ENCODE measurements around the gene ZSWIM1. TPM values are rescaled to one million over a fixed set of nuclear protein-coding genes. Genes with fewer than 3 reads are reported as not detected.

The ZSWIM1 gene
- total and polyA plus RNA-seq, 10 of the 15 experiments (the other 5 are each of a cell fraction or from before 2014, with no cell fraction given) = 2.4 to 16.0 (median 9.8) TPM

DNA sequence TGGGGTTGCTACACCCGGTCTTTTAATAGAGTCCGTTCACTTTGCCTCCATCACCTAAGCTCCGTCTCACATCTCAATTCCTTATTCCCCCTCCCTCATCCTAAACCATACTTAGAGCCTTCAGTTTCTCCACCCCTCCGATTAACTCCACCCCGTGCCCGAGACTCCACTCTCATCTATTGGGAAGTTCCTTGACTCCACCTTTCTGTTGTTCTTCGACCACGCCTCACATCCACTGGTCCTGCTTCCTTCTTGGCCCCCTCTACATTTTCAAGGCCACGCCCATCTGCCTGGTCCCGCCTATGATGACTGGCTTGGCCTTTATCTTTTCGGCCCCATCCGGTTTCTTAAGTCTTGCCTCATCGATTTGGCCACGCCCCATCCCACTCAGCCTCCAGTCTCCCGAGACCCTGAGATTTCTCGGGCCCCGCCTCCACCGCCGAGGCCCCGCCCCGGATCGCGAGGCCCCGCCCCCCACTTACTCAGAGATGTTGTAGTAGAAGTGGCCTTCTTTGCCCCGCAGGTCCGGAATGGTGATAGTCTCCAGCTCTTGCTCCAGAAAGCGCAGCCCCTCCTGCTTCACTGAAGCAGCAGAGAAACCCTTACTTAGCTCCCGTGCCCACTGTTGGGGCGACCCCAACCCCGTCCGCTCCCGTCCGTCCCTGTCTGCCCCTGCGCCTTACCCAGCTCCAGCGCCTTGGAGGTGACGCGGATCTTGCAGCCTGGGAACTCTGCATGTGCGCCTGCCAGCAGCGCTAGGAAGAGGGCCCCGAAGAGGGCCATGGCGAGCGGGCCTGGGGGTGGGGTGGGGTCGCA, 29.9 kb downstream of the ZSWIM1 start (continued):
- TF ChIP-seq SMC3 (IDR thresholded peaks at IDR 0.05; ENCODE audit: borderline replicate concordance, low read length) (no peak), SREBF2 (IDR thresholded peaks at IDR 0.05; ENCODE audit: low read length) (no peak), KDM1A (IDR thresholded peaks at IDR 0.05; ENCODE audit: borderline replicate concordance) (no peak), TCF12 (IDR thresholded peaks at IDR 0.05; ENCODE audit: low read depth, low read length) (no peak), PML (IDR thresholded peaks at IDR 0.05; ENCODE audit: low read length) (no peak), NR2C2 (IDR thresholded peaks at IDR 0.05; ENCODE audit: borderline replicate concordance, control insufficient read depth, insufficient read length, low read depth) (no peak), IRF4 (IDR thresholded peaks at IDR 0.05; ENCODE audit: low read depth, low read length) (no peak), TBL1XR1 (IDR thresholded peaks at IDR 0.05; ENCODE audit: low read depth, low read length) (no peak), TCF7 (IDR thresholded peaks at IDR 0.05; ENCODE audit: borderline replicate concordance) (no peak)
- TF ChIP-seq, protein P1, sequence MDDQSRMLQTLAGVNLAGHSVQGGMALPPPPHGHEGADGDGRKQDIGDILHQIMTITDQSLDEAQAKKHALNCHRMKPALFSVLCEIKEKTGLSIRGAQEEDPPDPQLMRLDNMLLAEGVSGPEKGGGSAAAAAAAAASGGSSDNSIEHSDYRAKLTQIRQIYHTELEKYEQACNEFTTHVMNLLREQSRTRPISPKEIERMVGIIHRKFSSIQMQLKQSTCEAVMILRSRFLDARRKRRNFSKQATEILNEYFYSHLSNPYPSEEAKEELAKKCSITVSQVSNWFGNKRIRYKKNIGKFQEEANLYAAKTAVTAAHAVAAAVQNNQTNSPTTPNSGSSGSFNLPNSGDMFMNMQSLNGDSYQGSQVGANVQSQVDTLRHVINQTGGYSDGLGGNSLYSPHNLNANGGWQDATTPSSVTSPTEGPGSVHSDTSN (IDR thresholded peaks at IDR 0.05; ENCODE audit: insufficient replicate concordance, low read depth, low read length) = peak; percentile 8
- TF ChIP-seq, protein P2, sequence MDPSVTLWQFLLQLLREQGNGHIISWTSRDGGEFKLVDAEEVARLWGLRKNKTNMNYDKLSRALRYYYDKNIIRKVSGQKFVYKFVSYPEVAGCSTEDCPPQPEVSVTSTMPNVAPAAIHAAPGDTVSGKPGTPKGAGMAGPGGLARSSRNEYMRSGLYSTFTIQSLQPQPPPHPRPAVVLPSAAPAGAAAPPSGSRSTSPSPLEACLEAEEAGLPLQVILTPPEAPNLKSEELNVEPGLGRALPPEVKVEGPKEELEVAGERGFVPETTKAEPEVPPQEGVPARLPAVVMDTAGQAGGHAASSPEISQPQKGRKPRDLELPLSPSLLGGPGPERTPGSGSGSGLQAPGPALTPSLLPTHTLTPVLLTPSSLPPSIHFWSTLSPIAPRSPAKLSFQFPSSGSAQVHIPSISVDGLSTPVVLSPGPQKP (IDR thresholded peaks at IDR 0.05; ENCODE audit: low read depth, low read length) = no peak; the same call in 1 of the 2 replicates
- TF ChIP-seq, protein P3, sequence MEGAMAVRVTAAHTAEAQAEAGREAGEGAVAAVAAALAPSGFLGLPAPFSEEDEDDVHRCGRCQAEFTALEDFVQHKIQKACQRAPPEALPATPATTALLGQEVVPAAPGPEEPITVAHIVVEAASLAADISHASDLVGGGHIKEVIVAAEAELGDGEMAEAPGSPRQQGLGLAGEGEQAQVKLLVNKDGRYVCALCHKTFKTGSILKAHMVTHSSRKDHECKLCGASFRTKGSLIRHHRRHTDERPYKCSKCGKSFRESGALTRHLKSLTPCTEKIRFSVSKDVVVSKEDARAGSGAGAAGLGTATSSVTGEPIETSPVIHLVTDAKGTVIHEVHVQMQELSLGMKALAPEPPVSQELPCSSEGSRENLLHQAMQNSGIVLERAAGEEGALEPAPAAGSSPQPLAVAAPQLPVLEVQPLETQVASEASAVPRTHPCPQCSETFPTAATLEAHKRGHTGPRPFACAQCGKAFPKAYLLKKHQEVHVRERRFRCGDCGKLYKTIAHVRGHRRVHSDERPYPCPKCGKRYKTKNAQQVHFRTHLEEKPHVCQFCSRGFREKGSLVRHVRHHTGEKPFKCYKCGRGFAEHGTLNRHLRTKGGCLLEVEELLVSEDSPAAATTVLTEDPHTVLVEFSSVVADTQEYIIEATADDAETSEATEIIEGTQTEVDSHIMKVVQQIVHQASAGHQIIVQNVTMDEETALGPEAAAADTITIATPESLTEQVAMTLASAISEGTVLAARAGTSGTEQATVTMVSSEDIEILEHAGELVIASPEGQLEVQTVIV (IDR thresholded peaks at IDR 0.05; ENCODE audit: borderline replicate concordance, partially characterized antibody) = peak; percentile 30
- TF ChIP-seq, protein P4, sequence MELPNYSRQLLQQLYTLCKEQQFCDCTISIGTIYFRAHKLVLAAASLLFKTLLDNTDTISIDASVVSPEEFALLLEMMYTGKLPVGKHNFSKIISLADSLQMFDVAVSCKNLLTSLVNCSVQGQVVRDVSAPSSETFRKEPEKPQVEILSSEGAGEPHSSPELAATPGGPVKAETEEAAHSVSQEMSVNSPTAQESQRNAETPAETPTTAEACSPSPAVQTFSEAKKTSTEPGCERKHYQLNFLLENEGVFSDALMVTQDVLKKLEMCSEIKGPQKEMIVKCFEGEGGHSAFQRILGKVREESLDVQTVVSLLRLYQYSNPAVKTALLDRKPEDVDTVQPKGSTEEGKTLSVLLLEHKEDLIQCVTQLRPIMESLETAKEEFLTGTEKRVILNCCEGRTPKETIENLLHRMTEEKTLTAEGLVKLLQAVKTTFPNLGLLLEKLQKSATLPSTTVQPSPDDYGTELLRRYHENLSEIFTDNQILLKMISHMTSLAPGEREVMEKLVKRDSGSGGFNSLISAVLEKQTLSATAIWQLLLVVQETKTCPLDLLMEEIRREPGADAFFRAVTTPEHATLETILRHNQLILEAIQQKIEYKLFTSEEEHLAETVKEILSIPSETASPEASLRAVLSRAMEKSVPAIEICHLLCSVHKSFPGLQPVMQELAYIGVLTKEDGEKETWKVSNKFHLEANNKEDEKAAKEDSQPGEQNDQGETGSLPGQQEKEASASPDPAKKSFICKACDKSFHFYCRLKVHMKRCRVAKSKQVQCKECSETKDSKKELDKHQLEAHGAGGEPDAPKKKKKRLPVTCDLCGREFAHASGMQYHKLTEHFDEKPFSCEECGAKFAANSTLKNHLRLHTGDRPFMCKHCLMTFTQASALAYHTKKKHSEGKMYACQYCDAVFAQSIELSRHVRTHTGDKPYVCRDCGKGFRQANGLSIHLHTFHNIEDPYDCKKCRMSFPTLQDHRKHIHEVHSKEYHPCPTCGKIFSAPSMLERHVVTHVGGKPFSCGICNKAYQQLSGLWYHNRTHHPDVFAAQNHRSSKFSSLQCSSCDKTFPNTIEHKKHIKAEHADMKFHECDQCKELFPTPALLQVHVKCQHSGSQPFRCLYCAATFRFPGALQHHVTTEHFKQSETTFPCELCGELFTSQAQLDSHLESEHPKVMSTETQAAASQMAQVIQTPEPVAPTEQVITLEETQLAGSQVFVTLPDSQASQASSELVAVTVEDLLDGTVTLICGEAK (IDR thresholded peaks at IDR 0.05; ENCODE audit: borderline replicate concordance) = no peak
- TF ChIP-seq, protein P5, sequence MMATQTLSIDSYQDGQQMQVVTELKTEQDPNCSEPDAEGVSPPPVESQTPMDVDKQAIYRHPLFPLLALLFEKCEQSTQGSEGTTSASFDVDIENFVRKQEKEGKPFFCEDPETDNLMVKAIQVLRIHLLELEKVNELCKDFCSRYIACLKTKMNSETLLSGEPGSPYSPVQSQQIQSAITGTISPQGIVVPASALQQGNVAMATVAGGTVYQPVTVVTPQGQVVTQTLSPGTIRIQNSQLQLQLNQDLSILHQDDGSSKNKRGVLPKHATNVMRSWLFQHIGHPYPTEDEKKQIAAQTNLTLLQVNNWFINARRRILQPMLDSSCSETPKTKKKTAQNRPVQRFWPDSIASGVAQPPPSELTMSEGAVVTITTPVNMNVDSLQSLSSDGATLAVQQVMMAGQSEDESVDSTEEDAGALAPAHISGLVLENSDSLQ (IDR thresholded peaks at IDR 0.05) = peak; percentile 84
- TF ChIP-seq, protein P6, sequence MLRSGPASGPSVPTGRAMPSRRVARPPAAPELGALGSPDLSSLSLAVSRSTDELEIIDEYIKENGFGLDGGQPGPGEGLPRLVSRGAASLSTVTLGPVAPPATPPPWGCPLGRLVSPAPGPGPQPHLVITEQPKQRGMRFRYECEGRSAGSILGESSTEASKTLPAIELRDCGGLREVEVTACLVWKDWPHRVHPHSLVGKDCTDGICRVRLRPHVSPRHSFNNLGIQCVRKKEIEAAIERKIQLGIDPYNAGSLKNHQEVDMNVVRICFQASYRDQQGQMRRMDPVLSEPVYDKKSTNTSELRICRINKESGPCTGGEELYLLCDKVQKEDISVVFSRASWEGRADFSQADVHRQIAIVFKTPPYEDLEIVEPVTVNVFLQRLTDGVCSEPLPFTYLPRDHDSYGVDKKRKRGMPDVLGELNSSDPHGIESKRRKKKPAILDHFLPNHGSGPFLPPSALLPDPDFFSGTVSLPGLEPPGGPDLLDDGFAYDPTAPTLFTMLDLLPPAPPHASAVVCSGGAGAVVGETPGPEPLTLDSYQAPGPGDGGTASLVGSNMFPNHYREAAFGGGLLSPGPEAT (IDR thresholded peaks at IDR 0.05; ENCODE audit: low read depth) = no peak

Measured in GM12878 (cell line).